Smooth muscle cell (in vitro differentiated cells): ENCODE measurements around the gene MRPS7. TPM values are rescaled to one million over a fixed set of nuclear protein-coding genes. Genes with fewer than 3 reads are reported as not detected.

ENCODE experiments used
- DNase-seq: peaks from one replicate; lab custom pipeline; 2025; ENCODE audit not compliant: unreplicated experiment; lab: John Stamatoyannopoulos, UW
- H2AFZ ChIP-seq: fragments of 200-600 bp; sonication (generic); 2 replicates; pipeline ENCODE4 v1.6.0; 2016; ENCODE audit warnings: antibody characterized with exemption, low read depth, mild to moderate bottlenecking
- H3F3A ChIP-seq: fragments of 200-600 bp; sonication (generic); 2 replicates; pipeline ENCODE4 v1.6.0; 2017; ENCODE audit warnings: antibody characterized with exemption, low read depth
- H3K27ac ChIP-seq: fragments of 200-600 bp; sonication (generic); 2 replicates; pipeline ENCODE4 v1.5.1; 2016; ENCODE audit warnings: low read depth, mild to moderate bottlenecking
- H3K27me3 ChIP-seq: fragments of 200-600 bp; sonication (generic); 2 replicates; pipeline ENCODE4 v1.6.1; 2016; ENCODE audit warnings: low read depth, mild to moderate bottlenecking
- H3K36me3 ChIP-seq: fragments of 200-600 bp; sonication (generic); 2 replicates; pipeline ENCODE4 v1.5.1; 2016; ENCODE audit warnings: low read depth
- H3K4me1 ChIP-seq: fragments of 200-600 bp; sonication (generic); 2 replicates; pipeline ENCODE4 v1.5.1; 2016; ENCODE audit warnings: low read depth
- H3K4me2 ChIP-seq: fragments of 200-600 bp; sonication (generic); 2 replicates; pipeline ENCODE4 v1.6.0; 2016; ENCODE audit warnings: mild to moderate bottlenecking
- H3K4me3 ChIP-seq: fragments of 200-600 bp; sonication (generic); 2 replicates; pipeline ENCODE4 v1.5.1; 2016; ENCODE audit warnings: mild to moderate bottlenecking
- H3K79me2 ChIP-seq: fragments of 200-600 bp; sonication (generic); 2 replicates; pipeline ENCODE4 v1.6.0; 2016; ENCODE audit warnings: low read depth, mild to moderate bottlenecking
- H3K9ac ChIP-seq: fragments of 200-600 bp; sonication (generic); 2 replicates; pipeline ENCODE4 v1.6.0; 2016; ENCODE audit warnings: low read depth
- H3K9me3 ChIP-seq: fragments of 200-600 bp; sonication (generic); replicated peaks from 2 replicates; pipeline ENCODE4 v1.5.1; 2016; ENCODE audit warnings: low read depth
- H4K20me1 ChIP-seq: fragments of 200-600 bp; sonication (generic); 2 replicates; pipeline ENCODE4 v1.6.0; 2016; ENCODE audit warnings: low read depth
- CTCF ChIP-seq: fragments of 200-600 bp; sonication (generic); IDR thresholded peaks from 2 replicates; pipeline ENCODE4 v1.5.1; 2017; ENCODE audit warnings: borderline replicate concordance, mild to moderate bottlenecking, antibody characterized with exemption; ENCODE audit not compliant: insufficient read depth, poor library complexity, severe bottlenecking
- WGBS: methylation state at CpG from one replicate; pipeline ENCODE4 v1.1.7; 2016; ENCODE audit warnings: low lambda C conversion rate; 5-methylcytosine and 5-hydroxymethylcytosine counted together
- polyA plus RNA-seq: library from polyadenylated mRNA; unstranded; fragments of >200 nt; fragmentation: Nextera tagmentation; extraction: Ambion mirVana; gene quantifications from 2 replicates; pipeline ENCODE4 v1.2.1, GENCODE V29; 2016
- total RNA-seq: library from RNA; depleted of rRNA; stranded (reverse); fragments of >200 nt; gene quantifications from 2 replicates; pipeline ENCODE4 v1.2.3, GENCODE V29; 2014

MRPS7 gene
- total and polyA plus RNA-seq, 2 experiments from 2014 or later: 35.1 to 97.2 TPM

- Histone ChIP-seq H3K4me1 (peaks cover 11% of the 10 kb centered on the region), H3K36me3 (no peaks in the 10 kb centered on the region), H3K9me3 (no peaks in the 10 kb centered on the region), H3K27ac (no peak overlapping the region), H3K9ac (no peak overlapping the region), H3K4me3 (no peak overlapping the region), H3F3A (peaks cover 11% of the 10 kb centered on the region), H3K4me2 (no peak overlapping the region), H3K79me2 (peaks cover 5% of the 10 kb centered on the region), H2AFZ (no peak overlapping the region), H4K20me1 (no peaks in the 10 kb centered on the region), H3K27me3 (no peaks in the 10 kb centered on the region)
- DNase-seq: no peak
- 56% methylated on average over 14 of the region's 14 CpGs for WGBS
- no peak for TF ChIP-seq CTCF
Observed at GRCh38 chr17:75267411-75268232, 5.9 kb downstream of the MRPS7 start.

DNA sequence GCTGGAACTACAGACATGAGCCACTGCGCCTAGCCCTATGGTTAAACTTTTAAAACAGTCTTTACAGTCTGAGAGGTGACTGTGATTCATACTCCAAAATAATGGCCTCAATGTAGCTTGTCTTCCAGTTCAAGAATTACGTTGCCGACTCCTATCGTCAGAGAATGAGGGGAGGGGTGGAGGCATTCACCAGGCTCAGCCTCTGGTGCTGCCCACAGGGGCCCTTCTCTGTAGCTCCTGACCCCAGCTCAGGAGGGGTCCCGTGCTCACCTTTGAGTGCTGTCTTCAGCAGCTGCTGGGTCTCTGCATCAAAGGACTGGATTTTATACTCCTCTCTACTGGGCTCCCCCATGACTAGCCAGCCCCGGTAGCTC is 8.2 kb downstream of the MRPS7 start:
- Histone ChIP-seq H3K27ac (peak overlapping the region; percentile 43), H3K36me3 (no peaks in the 10 kb centered on the region), H3K4me1 (peaks cover 8% of the 10 kb centered on the region), H3F3A (peaks cover 11% of the 10 kb centered on the region), H3K9ac (peak overlapping the region; percentile 68), H3K4me2 (peak overlapping the region; percentile 94), H4K20me1 (no peaks in the 10 kb centered on the region), H2AFZ (no peak overlapping the region), H3K27me3 (no peaks in the 10 kb centered on the region), H3K4me3 (peak overlapping the region; percentile 91), H3K79me2 (no peaks in the 10 kb centered on the region), H3K9me3 (no peaks in the 10 kb centered on the region)
- 28% methylated on average over 6 of the region's 6 CpGs for WGBS
- no peak for TF ChIP-seq CTCF
- no peak for DNase-seq

GRCh38 chr17:75270218-75270965 is 8.7 kb downstream of the MRPS7 start:
- no peak for TF ChIP-seq CTCF
- peak; percentile 58 for DNase-seq
- peak overlapping the region; percentile 43 for H3K27ac ChIP-seq

More at GRCh38 chr17:75270218-75270965, 8.7 kb downstream of the MRPS7 start:
- peaks cover 8% of the 10 kb centered on the region for H3K4me1 ChIP-seq
- peak overlapping the region; percentile 91 for H2AFZ ChIP-seq
- H3K79me2 ChIP-seq: no peaks in the 10 kb centered on the region
- H3K4me3 ChIP-seq: peak overlapping the region; percentile 91
- 3% methylated on average over 44 of the region's 47 CpGs for WGBS
- H4K20me1 ChIP-seq: no peaks in the 10 kb centered on the region
- no peaks in the 10 kb centered on the region for H3K36me3 ChIP-seq
- no peaks in the 10 kb centered on the region for H3K27me3 ChIP-seq
- H3F3A ChIP-seq: peaks cover 11% of the 10 kb centered on the region
- H3K9me3 ChIP-seq: no peaks in the 10 kb centered on the region
- H3K9ac ChIP-seq: peak overlapping the region; percentile 68
- peak overlapping the region; percentile 94 for H3K4me2 ChIP-seq
